GM19099 (cell line): ENCODE results near the gene PUM2.

Experiments
- POLR2A ChIP-seq: IDR thresholded peaks from 3 replicates; pipeline ENCODE4 v1.6.1; 2011; ENCODE audit warnings: low read depth; ENCODE audit not compliant: insufficient read length; ENCODE audit errors: extremely low read depth

Gene PUM2

GRCh38 chr2:20220806-20221554, 129.7 kb downstream of the PUM2 start:
- no peak for TF ChIP-seq POLR2A

GRCh38 chr2:20219763-20220380, 130.8 kb downstream of the PUM2 start:
- no peak for TF ChIP-seq POLR2A

- no peak for TF ChIP-seq POLR2A
Measured at GRCh38 chr2:20218331-20219320, 132.0 kb downstream of the PUM2 start.

- TF ChIP-seq POLR2A, result no peak
Measured at GRCh38 chr2:20217041-20217970, 133.3 kb downstream of the PUM2 start.

- TF ChIP-seq POLR2A, result no peak
Measured at GRCh38 chr2:20216130-20217025, 134.3 kb downstream of the PUM2 start.

- TF ChIP-seq POLR2A, result no peak
Measured at GRCh38 chr2:20215183-20216040, 135.2 kb downstream of the PUM2 start.

GRCh38 chr2:20214566-20215182, 136.0 kb downstream of the PUM2 start:
- TF ChIP-seq POLR2A, result no peak

- TF ChIP-seq POLR2A, result no peak
Measured at GRCh38 chr2:20213651-20214565, 136.7 kb downstream of the PUM2 start.

- TF ChIP-seq POLR2A, result no peak
Measured at GRCh38 chr2:20212871-20213503, 137.7 kb downstream of the PUM2 start.

- no peak for TF ChIP-seq POLR2A
Measured at GRCh38 chr2:20212459-20212870, 138.2 kb downstream of the PUM2 start.

GRCh38 chr2:20211860-20212458, 138.7 kb downstream of the PUM2 start:
- no peak for TF ChIP-seq POLR2A
